ENCODE results near the gene KCNH6.

The KCNH6 gene, protein sequence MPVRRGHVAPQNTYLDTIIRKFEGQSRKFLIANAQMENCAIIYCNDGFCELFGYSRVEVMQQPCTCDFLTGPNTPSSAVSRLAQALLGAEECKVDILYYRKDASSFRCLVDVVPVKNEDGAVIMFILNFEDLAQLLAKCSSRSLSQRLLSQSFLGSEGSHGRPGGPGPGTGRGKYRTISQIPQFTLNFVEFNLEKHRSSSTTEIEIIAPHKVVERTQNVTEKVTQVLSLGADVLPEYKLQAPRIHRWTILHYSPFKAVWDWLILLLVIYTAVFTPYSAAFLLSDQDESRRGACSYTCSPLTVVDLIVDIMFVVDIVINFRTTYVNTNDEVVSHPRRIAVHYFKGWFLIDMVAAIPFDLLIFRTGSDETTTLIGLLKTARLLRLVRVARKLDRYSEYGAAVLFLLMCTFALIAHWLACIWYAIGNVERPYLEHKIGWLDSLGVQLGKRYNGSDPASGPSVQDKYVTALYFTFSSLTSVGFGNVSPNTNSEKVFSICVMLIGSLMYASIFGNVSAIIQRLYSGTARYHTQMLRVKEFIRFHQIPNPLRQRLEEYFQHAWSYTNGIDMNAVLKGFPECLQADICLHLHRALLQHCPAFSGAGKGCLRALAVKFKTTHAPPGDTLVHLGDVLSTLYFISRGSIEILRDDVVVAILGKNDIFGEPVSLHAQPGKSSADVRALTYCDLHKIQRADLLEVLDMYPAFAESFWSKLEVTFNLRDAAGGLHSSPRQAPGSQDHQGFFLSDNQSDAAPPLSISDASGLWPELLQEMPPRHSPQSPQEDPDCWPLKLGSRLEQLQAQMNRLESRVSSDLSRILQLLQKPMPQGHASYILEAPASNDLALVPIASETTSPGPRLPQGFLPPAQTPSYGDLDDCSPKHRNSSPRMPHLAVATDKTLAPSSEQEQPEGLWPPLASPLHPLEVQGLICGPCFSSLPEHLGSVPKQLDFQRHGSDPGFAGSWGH

DNA sequence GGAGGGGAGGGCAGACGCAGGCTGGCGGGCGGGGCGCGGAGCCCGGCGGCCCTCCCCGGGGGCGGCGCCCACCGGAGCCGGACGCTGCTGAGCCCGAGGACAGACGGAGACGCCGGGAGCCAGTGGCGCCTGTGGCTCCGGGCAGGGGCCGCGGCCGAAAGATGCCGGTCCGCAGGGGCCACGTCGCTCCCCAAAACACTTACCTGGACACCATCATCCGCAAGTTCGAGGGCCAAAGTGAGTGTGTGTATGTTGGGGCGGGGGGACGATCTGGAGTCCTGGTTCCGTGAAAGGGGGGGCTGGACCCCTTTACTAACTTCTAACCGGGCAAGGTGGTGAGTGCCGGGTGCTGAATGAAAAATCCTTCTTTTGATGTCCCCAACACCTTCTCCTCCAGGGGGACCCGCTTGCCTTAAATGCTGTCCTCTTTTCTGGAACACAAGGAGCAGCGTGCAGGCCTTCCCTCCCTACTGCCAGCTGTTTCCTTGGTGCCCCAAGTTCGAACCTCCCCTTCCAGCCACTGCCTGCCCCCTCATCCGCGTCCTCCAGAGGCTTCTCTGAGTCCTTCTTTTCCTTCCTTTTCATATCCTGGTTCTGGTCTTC lies at the start of gene KCNH6:
KCNH6 (plus strand) TSS at position 106 of the 603 bp plus-strand sequence; CDS start at position 162, 56 bp downstream.
- TF ChIP-seq, protein P1, sequence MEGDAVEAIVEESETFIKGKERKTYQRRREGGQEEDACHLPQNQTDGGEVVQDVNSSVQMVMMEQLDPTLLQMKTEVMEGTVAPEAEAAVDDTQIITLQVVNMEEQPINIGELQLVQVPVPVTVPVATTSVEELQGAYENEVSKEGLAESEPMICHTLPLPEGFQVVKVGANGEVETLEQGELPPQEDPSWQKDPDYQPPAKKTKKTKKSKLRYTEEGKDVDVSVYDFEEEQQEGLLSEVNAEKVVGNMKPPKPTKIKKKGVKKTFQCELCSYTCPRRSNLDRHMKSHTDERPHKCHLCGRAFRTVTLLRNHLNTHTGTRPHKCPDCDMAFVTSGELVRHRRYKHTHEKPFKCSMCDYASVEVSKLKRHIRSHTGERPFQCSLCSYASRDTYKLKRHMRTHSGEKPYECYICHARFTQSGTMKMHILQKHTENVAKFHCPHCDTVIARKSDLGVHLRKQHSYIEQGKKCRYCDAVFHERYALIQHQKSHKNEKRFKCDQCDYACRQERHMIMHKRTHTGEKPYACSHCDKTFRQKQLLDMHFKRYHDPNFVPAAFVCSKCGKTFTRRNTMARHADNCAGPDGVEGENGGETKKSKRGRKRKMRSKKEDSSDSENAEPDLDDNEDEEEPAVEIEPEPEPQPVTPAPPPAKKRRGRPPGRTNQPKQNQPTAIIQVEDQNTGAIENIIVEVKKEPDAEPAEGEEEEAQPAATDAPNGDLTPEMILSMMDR (IDR thresholded peaks at IDR 0.05) = no peak

DNA sequence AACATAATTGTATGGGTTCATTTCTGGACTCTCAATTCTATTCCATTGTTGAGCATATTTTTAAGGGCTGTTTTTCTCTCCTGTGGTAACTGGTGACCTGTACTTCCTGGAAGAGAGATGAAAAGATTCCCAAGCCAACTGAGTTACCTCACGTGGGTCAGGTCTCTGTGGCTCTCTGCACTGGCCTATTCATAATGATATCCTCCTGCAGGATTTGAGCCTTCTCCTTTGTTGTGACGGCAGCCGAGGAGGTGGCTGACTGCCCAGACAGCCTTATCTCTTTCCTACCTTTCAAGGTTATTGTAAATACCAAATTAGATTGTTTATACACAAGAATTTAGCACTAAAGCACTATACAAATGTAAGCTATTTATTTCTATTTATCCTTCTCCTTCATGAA lies 49.0 kb upstream of the KCNH6 start:
- TF ChIP-seq, protein P1 (IDR thresholded peaks at IDR 0.05) = no peak

DNA sequence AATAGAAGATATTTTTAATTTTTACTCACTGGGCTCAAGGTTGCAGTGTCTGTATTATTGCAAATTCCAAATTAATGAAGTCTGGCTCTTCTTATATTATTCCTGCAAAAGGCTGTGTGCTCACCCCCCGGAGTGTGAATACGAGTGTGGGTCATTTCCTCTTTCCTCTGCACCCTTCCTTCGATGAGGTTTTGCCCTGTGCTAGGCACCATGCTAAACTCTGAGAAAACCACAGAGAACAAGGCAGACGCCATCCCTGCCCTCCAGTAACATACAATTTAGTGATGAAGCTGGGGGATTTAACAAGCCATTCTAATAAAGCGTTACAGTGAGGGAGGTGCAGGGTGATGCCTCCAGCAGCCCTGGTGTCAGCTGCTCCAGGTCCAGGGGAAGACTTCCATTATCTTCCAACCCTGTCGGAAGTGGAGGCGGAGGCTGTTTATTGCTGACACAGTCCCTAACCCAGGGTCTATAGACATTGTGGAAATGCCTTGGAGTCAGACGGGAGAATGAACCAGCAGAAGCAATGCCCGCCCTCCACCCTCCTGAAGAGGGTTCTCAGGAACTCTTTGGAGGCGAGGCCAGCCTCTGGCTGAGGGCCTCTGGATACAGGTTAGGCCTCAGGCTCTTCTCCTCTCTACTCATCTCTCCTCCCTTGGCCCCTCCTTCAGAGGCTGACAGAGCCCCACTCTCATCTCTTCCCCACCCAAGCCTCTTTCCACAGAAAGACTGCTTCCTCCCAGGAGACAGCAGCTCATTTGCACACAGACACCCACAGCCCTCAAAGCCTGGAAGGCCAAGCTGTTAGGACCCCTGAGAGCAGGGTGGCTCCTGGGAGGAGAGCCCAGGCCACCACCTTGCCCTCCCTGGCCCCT lies 48.3 kb upstream of the KCNH6 start:
- TF ChIP-seq, protein P1 (IDR thresholded peaks at IDR 0.05) = no peak

DNA sequence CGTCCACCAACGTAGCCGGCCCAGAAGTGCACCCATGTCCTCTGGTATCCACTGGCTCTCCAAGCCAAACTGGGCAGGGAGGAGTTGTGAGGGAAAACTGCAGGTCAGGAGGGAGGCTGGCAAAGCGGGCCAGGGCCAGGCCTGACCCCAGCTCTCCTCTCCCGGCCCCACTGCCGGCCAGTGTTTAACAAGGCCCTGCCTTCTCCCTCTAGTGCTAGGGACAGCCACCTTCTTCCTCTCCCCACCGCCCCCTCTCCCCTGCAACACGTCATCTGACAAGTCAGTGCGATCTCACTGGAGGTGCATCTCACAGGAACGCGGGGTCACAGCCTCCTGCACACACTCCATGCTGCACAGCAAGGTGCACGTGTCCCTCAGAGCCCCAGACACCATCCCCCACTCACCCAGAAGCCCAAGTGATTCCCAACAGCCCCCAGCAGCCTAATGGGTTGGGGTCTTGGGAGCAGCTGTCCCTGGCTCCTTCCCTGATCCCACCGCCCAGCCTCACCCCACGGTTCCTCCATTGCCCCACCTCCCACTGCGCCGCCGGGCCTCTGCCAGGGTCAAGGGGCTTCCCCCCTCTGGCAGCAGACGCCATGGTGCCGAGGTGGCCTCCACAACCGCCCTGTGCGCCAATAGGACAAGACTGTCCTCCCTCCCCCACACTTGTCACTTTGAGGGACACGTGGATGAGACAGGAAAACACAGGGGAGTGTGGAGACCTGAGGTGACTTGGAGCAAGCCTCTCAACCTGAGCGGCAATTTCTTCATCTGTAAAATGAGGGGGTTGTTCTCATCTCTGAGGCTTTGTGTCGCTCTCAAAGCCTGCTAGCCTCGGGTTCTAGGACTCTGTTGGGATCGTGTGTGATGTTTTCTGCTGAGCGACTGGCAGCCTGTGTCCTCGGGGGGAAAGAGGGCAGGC lies 47.4 kb upstream of the KCNH6 start:
- TF ChIP-seq, protein P1 (IDR thresholded peaks at IDR 0.05) = no peak

DNA sequence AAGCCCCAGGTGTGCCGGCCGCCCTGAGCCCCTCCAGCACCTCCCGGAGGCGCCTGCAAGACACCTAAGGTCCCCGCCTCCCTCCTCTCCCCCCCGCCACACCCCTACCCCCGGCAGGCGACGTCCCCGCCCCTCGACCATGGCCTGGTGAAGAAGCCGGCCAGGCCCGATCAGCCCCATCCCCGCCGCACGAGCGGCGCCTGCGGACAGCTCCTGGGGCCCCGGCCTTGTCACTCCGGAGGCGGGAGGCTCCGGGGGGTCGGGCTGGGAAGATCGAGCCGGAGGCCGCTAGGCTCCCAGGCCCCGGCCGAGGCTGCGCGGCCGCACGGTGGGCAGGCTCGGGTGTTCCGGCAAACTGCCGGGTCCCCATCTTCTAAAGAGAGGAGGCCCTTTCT lies 46.7 kb upstream of the KCNH6 start:
- TF ChIP-seq, protein P1 (IDR thresholded peaks at IDR 0.05) = no peak

DNA sequence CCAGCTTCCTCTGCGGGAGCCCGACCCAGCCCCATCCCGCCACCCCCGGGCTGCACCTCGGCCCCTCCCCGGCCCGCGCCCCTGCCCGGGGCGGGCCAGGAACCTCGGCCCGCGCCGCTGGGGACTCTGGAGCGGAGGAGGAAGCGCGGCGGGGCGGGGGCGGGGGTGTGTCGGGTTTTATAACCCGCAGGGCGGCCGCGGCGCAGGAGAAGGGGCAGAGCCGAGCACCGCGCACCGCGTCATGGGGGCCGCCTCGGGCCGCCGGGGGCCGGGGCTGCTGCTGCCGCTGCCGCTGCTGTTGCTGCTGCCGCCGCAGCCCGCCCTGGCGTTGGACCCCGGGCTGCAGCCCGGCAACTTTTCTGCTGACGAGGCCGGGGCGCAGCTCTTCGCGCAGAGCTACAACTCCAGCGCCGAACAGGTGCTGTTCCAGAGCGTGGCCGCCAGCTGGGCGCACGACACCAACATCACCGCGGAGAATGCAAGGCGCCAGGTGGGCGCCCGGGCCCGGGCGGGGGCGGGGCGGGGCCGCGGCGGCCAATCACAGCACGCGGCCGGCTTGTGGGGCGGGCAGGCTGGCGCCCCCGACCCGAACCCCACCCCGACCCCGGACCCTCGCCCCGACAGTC lies 46.2 kb upstream of the KCNH6 start, which contains the start of gene ACE:
ACE (plus strand) TSS at position 208 of the 626 bp plus-strand sequence; CDS start at position 242, 34 bp downstream.
- TF ChIP-seq, protein P1 (IDR thresholded peaks at IDR 0.05) = no peak

All from LNCAP (cell line).